ENCODE measurements around the gene SOD3. TPM values are rescaled to one million over a fixed set of nuclear protein-coding genes. Genes with fewer than 3 reads are reported as not detected.

SOD3 gene
- total RNA-seq, 1 donor from 2014 or later: 198 TPM

DNA sequence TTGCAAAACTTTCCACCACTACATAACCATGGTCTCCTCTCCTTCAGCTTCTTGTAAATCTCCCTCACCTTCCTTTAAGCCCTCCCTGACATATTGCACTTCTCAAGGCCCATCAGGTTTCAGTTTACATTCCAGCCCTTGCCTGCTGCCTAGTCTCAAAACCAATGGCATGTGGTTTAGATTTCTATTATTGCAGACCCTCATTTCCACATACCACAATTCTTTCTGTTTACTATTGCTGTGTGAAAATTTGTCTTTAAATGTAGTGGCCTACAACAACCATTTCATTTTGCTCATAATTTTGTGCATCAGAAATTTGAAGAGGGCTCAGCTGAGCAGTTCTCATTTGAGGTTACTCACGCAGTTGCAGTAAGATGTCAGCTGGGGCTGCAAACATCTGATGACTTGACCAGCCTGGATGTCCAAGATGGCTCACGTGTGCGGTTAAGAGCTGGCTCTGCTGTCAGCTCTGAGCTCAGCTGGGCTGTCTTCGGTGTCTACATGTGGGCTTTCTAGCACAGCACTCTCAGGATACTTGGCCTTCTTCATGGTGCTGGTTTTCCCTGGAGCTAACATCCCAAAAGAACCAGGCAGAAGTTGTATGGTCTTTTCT, 29.9 kb upstream of the SOD3 start:
- DNase-seq (no peak), ATAC-seq (no peak)
- no peaks in the 10 kb centered on the region for H3K9me3 ChIP-seq
- H3K4me1 ChIP-seq: no peaks in the 10 kb centered on the region
- intact Hi-C loops (cut with DNase I): no loop called here
- no peaks in the 10 kb centered on the region for H3K36me3 ChIP-seq
- H3K27ac ChIP-seq: no peak overlapping the region
- H3K27me3 ChIP-seq: no peaks in the 10 kb centered on the region
- H3K4me3 ChIP-seq: no peak overlapping the region
- no peak for TF ChIP-seq CTCF (IDR thresholded peaks at IDR 0.05)

DNA sequence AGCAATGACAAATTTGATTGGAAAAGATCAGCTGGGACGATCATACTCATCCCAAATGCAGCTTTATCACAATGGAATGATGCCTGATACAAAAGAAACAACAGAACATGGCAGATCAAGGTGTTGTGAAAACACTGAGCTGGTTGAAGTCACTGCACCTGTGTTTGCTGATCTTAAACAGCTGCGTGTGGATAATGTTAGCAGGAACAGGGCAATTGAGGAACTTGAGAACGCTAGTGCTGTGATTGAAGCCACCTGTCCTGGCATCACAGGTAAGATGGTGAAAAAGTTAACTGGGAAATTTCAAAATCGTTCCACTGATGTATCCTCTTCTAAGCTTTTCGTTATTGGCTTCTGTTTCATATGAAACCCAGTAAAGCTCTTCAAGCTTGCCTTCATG, 27.4 kb upstream of the SOD3 start:
- no peak overlapping the region for H3K4me3 ChIP-seq
- DNase-seq (no peak), ATAC-seq (no peak)
- no peaks in the 10 kb centered on the region for H3K27me3 ChIP-seq
- H3K27ac ChIP-seq: no peak overlapping the region
- no peak for TF ChIP-seq CTCF (IDR thresholded peaks at IDR 0.05)
- H3K4me1 ChIP-seq: no peaks in the 10 kb centered on the region
- intact Hi-C loops (cut with DNase I): no loop called here
- H3K36me3 ChIP-seq: no peaks in the 10 kb centered on the region
- no peaks in the 10 kb centered on the region for H3K9me3 ChIP-seq

DNA sequence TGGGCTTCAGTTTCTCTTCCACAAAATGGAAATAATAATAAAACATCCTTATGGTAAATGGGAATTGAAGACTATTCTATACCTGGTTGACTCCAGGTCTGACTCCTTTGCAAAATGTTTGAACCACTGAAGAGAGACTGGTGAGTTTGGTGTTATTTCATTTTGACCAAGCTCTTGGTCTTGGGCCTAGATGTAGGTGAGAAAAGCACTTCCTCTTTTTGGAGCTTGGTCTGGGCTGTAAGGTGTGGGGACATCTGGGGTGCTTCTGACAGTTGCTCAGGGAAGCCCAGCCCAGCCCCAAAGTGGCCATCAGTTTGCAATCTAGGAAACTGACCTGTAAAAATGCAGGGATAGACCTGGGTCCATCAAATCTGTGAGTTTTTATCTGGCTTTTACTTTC, 26.8 kb upstream of the SOD3 start:
- ATAC-seq: no peak
- intact Hi-C loops (cut with DNase I): no loop called here
- Histone ChIP-seq H3K27ac (no peak overlapping the region), H3K4me1 (no peaks in the 10 kb centered on the region), H3K9me3 (no peaks in the 10 kb centered on the region), H3K4me3 (no peak overlapping the region), H3K27me3 (no peaks in the 10 kb centered on the region), H3K36me3 (no peaks in the 10 kb centered on the region)
- no peak for DNase-seq
- TF ChIP-seq CTCF (IDR thresholded peaks at IDR 0.05): no peak

DNA sequence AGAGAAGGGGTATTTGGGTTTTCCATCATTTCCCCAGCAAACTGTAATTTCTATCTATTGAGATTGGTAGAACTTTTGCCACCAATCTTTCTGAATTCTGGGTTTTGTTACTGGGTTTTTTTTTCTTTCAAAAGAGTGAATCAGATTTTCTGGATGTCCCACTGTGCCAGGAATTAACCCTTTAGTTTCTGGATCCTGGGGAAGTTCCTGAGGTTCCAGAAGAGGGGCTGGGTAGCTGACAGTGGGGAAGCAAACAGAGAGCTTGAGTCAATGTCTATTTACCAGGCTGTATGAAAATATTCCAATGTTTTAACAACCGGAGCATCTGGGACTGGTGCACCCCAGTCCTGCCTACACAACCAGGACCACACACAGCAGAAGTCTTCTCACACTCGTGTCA, 25.8 kb upstream of the SOD3 start:
- DNase-seq (no peak), ATAC-seq (no peak)
- intact Hi-C loops (cut with DNase I): no loop called here
- Histone ChIP-seq H3K9me3 (no peaks in the 10 kb centered on the region), H3K4me3 (no peak overlapping the region), H3K27me3 (no peaks in the 10 kb centered on the region), H3K27ac (no peak overlapping the region), H3K4me1 (no peaks in the 10 kb centered on the region), H3K36me3 (no peaks in the 10 kb centered on the region)
- TF ChIP-seq CTCF (IDR thresholded peaks at IDR 0.05): no peak

- Histone ChIP-seq H3K9me3 (no peaks in the 10 kb centered on the region), H3K4me3 (no peak overlapping the region), H3K27ac (no peak overlapping the region), H3K36me3 (no peaks in the 10 kb centered on the region), H3K27me3 (no peaks in the 10 kb centered on the region), H3K4me1 (no peaks in the 10 kb centered on the region)
- ATAC-seq: no peak
- intact Hi-C loops (cut with DNase I): no loop called here
- TF ChIP-seq CTCF (IDR thresholded peaks at IDR 0.05): no peak
- DNase-seq: no peak
Measured at GRCh38 chr4:24770032-24770584, 25.3 kb upstream of the SOD3 start.

DNA sequence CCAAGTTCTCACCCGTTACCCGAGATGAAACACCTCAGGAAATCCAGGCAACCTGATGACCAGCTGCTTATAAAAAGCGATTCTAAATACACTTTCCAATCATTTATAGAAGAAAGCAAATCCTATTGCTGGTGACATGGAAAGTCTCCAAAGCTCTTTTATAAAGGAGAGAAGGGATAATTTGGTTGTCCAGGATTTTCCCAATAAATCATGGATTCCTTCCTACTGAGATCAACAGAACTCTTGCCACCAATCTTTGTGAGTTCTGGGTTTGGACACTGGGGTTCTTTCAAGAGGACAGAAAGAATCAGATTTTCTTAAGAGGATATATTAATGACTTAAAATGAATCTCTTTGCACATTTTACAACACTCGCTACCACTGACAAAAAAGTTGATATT, 24.7 kb upstream of the SOD3 start:
- intact Hi-C loops (cut with DNase I): no loop called here
- no peaks in the 10 kb centered on the region for H3K9me3 ChIP-seq
- no peak overlapping the region for H3K27ac ChIP-seq
- H3K36me3 ChIP-seq: no peaks in the 10 kb centered on the region
- H3K4me1 ChIP-seq: no peaks in the 10 kb centered on the region
- no peak for ATAC-seq
- H3K4me3 ChIP-seq: no peak overlapping the region
- DNase-seq: no peak
- no peaks in the 10 kb centered on the region for H3K27me3 ChIP-seq
- TF ChIP-seq CTCF (IDR thresholded peaks at IDR 0.05): no peak

All from upper lobe of right lung (tissue), 1 donor.